GM21737 (cell line): ENCODE measurements around the gene PEX5.
"Not testable (repeated sequence)": the region's sequence is repeated elsewhere in the genome, so short reads cannot be mapped to it uniquely, and the experiment has no call there.

Experiments
- ATAC-seq: cut with Tn5 transposase; IDR thresholded peaks from one replicate; pipeline ENCODE4 v1.9.1; 2021; ENCODE audit warnings: mild to moderate bottlenecking, moderate library complexity; ENCODE audit not compliant: unreplicated experiment

Gene PEX5

GRCh38 chr12:7158781-7159609 is 30.5 kb upstream of the PEX5 start:
- no peak for ATAC-seq

- no peak for ATAC-seq
These were observed 29.3 kb upstream of the PEX5 start for GRCh38 chr12:7160183-7160582.

- no peak for ATAC-seq
These were observed 28.2 kb upstream of the PEX5 start for GRCh38 chr12:7161327-7161726.

GRCh38 chr12:7161811-7162210 is 27.7 kb upstream of the PEX5 start:
- no peak for ATAC-seq

- no peak for ATAC-seq
These were observed 26.8 kb upstream of the PEX5 start for GRCh38 chr12:7162691-7163114.

- ATAC-seq: no peak
These were observed 19.5 kb upstream of the PEX5 start for GRCh38 chr12:7169951-7170350.

GRCh38 chr12:7171854-7172253 is 17.6 kb upstream of the PEX5 start:
- ATAC-seq: no peak

GRCh38 chr12:7175493-7175892 is 14.0 kb upstream of the PEX5 start:
- ATAC-seq: no peak

- ATAC-seq: no peak
These were observed 12.9 kb upstream of the PEX5 start for GRCh38 chr12:7176595-7176994.

GRCh38 chr12:7178481-7178880 is 11.0 kb upstream of the PEX5 start:
- no peak for ATAC-seq

- no peak for ATAC-seq
These were observed 8.8 kb upstream of the PEX5 start for GRCh38 chr12:7180685-7181084.

GRCh38 chr12:7186058-7186457 is 3.4 kb upstream of the PEX5 start:
- not testable (repeated sequence) for ATAC-seq

- ATAC-seq: peak; percentile 32
These were observed 706 bp upstream of the PEX5 start for GRCh38 chr12:7188562-7189397.

- ATAC-seq: no peak
These were observed 976 bp downstream of the PEX5 start for GRCh38 chr12:7190268-7191055.

- no peak for ATAC-seq
These were observed 4.2 kb downstream of the PEX5 start for GRCh38 chr12:7193674-7194073.

GRCh38 chr12:7197841-7198240 is 8.4 kb downstream of the PEX5 start:
- no peak for ATAC-seq

GRCh38 chr12:7203109-7203508 is 13.6 kb downstream of the PEX5 start:
- ATAC-seq: no peak

GRCh38 chr12:7205091-7205490 is 15.6 kb downstream of the PEX5 start:
- no peak for ATAC-seq

- no peak for ATAC-seq
These were observed 17.2 kb downstream of the PEX5 start for GRCh38 chr12:7206691-7207090.

- no peak for ATAC-seq
These were observed 18.6 kb downstream of the PEX5 start for GRCh38 chr12:7207866-7208625.

- no peak for ATAC-seq
These were observed 20.5 kb downstream of the PEX5 start for GRCh38 chr12:7209958-7210357.
